NB4 (cell line): ENCODE results near the gene SV2B.
"Not testable (repeated sequence)": the region's sequence is repeated elsewhere in the genome, so short reads cannot be mapped to it uniquely, and the experiment has no call there.

Experiments used
- DNase-seq: peaks from one replicate; pipeline ENCODE4 v3.0.0; 2010; ENCODE audit warnings: low read depth
- H3K4me3 ChIP-seq: one replicate; pipeline ENCODE4 v1.5.1; 2011; ENCODE audit warnings: mild to moderate bottlenecking, low read depth, low read length, moderate library complexity
- CTCF ChIP-seq: IDR thresholded peaks from one replicate; pipeline ENCODE4 v1.5.1; 2012; ENCODE audit warnings: low read depth, low read length
- MAX ChIP-seq: IDR thresholded peaks from 2 replicates; pipeline ENCODE4 v1.6.1; 2011; ENCODE audit warnings: low read depth, low read length
- MYC ChIP-seq: IDR thresholded peaks from 2 replicates; pipeline ENCODE4 v1.6.1; 2011; ENCODE audit warnings: low read depth, low read length
- POLR2A ChIP-seq: IDR thresholded peaks from 2 replicates; pipeline ENCODE4 v1.6.1; 2011; ENCODE audit warnings: mild to moderate bottlenecking; ENCODE audit not compliant: insufficient read length; ENCODE audit errors: extremely low read depth

Gene SV2B

GRCh38 chr15:91072161-91072560 lies 27.9 kb upstream of the SV2B start:
- no peak overlapping the region for H3K4me3 ChIP-seq
- TF ChIP-seq MAX (no peak), CTCF (no peak), POLR2A (no peak), MYC (no peak)
- peak; percentile 39 for DNase-seq

DNA sequence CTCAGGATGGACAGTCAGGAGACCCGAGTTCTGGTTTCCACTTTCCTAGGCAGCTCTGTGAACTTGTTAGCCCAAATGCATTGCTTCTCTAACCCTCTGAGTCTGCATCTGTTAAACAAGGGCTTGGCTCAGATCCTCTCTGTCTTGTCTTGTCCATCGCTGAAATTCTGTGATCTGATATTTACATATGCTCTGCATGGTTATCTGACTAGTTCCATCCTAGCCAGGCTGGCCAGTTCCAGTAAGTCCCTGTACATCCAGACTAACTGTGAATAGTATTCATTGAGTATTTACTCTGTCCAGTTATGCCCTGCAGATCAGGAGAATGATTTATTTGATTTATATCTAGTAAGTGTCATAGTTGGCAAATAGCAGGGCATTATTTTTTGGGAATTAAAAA lies 27.0 kb upstream of the SV2B start:
- H3K4me3 ChIP-seq: no peak overlapping the region
- TF ChIP-seq MYC (no peak), MAX (no peak), POLR2A (no peak), CTCF (no peak)
- no peak for DNase-seq

- H3K4me3 ChIP-seq: no peak overlapping the region
- no peak for TF ChIP-seq POLR2A
- no peak for TF ChIP-seq MAX
- no peak for TF ChIP-seq CTCF
- no peak for TF ChIP-seq MYC
- DNase-seq: no peak
These were observed 26.3 kb upstream of the SV2B start for GRCh38 chr15:91073768-91074167.

DNA sequence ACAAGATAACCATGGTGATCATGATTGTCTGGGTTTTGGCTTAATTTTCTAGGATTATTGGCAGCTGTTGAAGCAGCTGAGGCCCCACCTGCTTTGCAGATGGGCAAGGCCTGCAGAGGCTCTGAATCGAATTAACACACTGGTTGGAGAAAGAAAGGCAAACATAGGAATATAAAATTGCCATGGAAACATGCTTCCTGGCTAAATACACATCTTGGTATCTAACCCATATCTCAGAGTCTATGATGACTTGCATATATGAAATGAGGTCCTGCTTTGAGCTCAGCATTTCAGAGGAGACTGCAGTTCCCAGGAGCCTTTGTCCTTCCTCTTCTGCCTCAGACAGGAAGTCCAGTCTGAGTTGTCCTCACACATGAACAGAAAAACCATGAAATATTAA lies 24.3 kb upstream of the SV2B start:
- peak; percentile 27 for DNase-seq
- no peak overlapping the region for H3K4me3 ChIP-seq
- TF ChIP-seq MAX: no peak
- TF ChIP-seq POLR2A: no peak
- no peak for TF ChIP-seq CTCF
- TF ChIP-seq MYC: no peak

- TF ChIP-seq MYC (no peak), CTCF (no peak), POLR2A (no peak), MAX (no peak)
- no peak overlapping the region for H3K4me3 ChIP-seq
- DNase-seq: no peak
These were observed 23.0 kb upstream of the SV2B start for GRCh38 chr15:91077029-91077428.

DNA sequence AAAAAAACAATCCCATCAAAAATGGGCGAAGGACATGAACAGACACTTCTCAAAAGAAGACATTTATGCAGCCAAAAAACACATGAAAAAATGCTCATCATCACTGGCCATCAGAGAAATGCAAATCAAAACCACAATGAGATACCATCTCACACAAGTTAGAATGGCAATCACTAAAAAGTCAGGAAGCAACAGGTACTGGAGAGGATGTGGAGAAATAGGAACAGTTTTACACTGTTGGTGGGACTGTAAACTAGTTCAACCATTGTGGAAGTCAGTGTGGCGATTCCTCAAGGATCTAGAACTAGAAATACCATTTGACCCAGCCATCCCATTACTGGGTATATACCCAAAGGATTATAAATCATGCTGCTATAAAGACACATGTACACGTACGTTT lies 6.2 kb upstream of the SV2B start:
- DNase-seq, H3K4me3 ChIP-seq: not testable (repeated sequence)
